Forelimb muscle (tissue), 1 donor: Measurements from ENCODE around the gene LRIT2. TPM values are rescaled to one million over a fixed set of nuclear protein-coding genes. Genes with fewer than 3 reads are reported as not detected.
"Not testable (repeated sequence)": the region's sequence is repeated elsewhere in the genome, so short reads cannot be mapped to it uniquely, and the experiment has no call there.

ENCODE experiments used
- DNase-seq: peaks from one replicate; pipeline ENCODE4 v3.0.0-alpha.2; 2013; ENCODE audit warnings: low read depth
- polyA plus RNA-seq: library from polyadenylated mRNA; unstranded; fragments of 120-200 nt; gene quantifications from one replicate; pipeline ENCODE4 v1.2.1, GENCODE V29; 2013; ENCODE audit not compliant: insufficient read length

LRIT2 gene
- polyA plus RNA-seq, 1 donor = not detected

GRCh38 chr10:84184517-84184916 lies 40.8 kb downstream of the LRIT2 start:
- DNase-seq = no peak

DNA sequence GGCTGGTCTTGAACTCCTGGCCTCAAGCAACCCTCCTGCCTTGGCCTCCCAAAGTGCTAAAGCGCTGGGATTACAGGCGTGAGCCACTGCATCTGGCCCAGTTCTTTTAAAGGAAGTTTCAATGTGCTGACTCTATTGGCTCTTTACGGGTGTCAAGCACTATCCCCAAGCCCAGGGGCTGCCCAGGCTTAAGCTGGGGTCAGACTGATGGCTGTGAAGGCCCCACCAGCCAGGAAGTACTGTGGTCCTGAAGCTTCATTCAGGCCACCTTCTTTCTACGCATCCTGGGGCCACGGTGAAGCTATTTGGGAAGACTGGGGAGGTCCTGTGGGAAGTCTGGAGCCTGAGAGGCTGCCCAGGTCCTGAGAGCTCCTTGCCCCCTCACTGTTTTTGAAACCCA lies 43.7 kb downstream of the LRIT2 start:
- no peak for DNase-seq

- not testable (repeated sequence) for DNase-seq
These were observed 45.0 kb downstream of the LRIT2 start for GRCh38 chr10:84180386-84180785.

DNA sequence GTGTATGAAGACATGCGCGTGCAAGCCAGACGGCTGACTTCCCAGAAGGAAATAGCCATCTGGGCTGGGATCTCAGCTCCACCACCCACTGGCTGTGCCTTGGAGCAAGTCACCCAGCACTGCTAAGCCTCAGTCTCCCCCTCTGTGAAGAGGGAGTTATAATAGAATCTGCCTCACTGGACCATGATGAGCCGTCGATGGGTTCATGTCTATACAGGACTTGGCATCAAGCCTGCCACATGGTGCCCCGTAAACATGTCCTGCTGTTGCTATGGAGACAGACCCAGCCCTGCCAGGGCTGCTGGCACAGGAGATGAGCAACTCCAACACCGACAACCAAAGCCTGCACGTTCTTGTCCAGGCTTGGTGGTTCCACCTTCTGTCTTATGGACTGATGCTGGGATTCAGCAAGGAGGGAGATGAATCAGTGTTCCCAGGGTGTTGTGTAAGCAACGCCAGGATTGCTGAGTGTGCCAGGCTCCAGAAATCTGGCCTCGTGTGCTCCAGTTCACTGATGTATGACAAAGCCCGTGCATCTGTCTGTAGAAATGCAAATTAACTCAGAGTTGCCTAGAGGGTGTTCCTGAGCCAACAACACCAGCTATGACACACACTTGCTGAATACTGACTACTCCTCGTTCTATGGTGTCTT lies 46.2 kb downstream of the LRIT2 start:
- no peak for DNase-seq

DNA sequence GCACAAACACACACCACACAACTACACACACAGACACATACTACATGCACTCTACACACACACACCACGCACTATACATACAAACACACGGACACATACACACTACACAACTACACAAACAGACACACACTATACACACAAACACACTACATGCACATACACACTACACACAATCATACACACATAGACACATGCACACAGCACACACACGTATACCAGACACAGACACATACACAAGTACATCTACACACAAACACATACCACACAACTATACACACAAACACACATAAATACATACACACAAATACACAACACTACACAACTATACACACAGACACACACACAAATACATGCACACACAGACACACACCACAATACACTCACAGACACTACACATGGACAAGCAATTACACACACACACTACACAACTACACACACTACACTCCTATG lies 47.2 kb downstream of the LRIT2 start:
- DNase-seq = no peak

DNA sequence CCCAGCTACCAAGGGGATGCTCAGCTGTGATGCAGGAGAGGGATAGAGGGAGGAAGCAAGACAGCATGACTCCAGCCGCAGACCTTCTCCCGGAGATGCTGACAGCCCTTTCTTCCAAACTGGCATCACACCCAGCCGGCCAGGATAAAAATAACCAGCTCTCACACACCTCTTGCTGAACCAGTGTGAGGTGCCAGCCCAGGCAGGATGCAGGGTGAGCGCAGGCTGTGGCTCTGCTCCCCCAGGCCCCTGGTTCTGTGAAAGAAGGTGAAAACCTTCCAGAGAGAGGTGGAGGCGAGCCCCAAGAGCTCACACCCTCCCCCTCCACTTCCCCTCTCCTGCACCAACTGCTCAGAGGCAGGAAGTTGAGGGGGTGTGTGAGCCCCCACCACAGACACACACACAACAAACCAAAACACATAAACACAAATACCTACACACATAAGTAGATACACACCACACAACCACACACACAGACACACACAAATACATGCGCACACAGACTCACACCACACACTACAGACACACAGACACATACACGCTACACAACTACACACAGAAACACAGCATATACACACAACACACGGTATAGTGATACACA lies 47.7 kb downstream of the LRIT2 start:
- no peak for DNase-seq

DNA sequence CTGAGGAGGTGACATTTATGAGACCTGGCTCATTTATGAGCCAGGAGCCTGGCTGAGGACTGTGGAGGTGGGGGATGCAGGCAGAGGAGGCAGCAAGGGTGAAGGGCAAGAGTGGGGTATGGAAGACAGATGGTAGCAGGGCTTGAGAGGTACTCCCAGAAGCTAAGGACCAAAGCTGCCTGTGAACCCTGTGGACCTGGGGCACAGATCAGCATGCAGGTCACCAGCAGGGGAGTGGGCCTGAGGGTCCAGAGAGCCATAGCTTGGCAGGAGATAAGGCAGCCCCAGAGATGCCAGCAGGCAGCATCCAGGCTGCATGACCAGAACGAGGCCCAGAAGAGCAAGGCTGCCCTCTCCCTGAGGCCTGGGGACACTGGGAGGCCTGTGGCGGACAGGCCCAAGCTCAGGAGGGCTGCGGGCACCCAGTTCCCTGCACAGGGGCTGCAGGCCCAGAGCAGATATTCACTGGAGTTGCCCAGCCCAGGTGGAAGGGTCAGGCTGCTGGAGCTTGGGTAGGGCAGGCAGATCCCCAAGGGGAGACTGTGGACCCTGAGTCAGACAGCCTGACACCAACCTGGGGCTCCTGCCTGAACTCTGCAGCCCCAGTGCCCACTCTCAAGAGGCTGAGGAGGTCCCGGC lies 48.4 kb downstream of the LRIT2 start:
- DNase-seq = no peak

DNA sequence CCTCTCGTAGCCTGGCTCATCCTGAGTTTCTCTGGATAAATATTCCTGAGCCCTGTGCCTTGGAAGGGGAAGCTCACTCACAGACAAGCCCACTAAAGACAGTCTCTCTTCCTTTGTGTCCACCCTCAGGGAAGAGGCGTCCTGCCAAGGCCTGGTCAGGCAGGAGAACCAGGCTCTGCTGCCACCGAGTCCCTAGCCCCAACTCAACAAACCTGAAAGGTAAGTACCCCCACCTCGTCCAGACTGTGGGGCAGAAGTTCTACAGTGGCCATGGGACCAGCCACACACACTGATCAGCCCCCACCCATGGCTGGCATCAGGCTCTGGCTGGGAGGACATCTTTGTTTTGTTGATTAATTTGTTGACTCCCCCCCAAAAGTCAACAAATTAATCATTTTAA lies 49.0 kb downstream of the LRIT2 start:
- DNase-seq = no peak

GRCh38 chr10:84175436-84175835 lies 49.9 kb downstream of the LRIT2 start:
- no peak for DNase-seq

- DNase-seq = no peak
These were observed 51.8 kb downstream of the LRIT2 start, which contains the start of gene GPR15LG for GRCh38 chr10:84173501-84173929. Gene GPR15LG, plus strand, starts transcription at chr10:84173801. Its CDS starts 51 bp downstream, at chr10:84173852.

GRCh38 chr10:84172467-84173356 lies 52.6 kb downstream of the LRIT2 start:
- DNase-seq = no peak

- DNase-seq = not testable (repeated sequence)
These were observed 53.5 kb downstream of the LRIT2 start for GRCh38 chr10:84171700-84172466.

GRCh38 chr10:84171237-84171636 lies 54.1 kb downstream of the LRIT2 start:
- DNase-seq = not testable (repeated sequence)

Other genes with a start within 250 kb of the LRIT2 start
- 114 TPM for gene GHITM, start 86.0 kb downstream of the LRIT2 start, polyA plus RNA-seq
- gene GPR15LG, start 51.7 kb downstream of the LRIT2 start, polyA plus RNA-seq = not detected
- gene CDHR1, start 31.0 kb downstream of the LRIT2 start, polyA plus RNA-seq = 0.96 TPM
- not detected for gene LRIT1, start 16.0 kb upstream of the LRIT2 start, polyA plus RNA-seq
- gene RGR, start 19.5 kb upstream of the LRIT2 start, polyA plus RNA-seq = 19.2 TPM
- gene CCSER2, start 103.0 kb upstream of the LRIT2 start, polyA plus RNA-seq = 57.9 TPM